HG03108 (cell line): ENCODE measurements around the gene NACA2.
"Not testable (repeated sequence)": the region's sequence is repeated elsewhere in the genome, so short reads cannot be mapped to it uniquely, and the experiment has no call there.

ENCODE experiments used
- ATAC-seq: cut with Tn5 transposase; IDR thresholded peaks from one replicate; pipeline ENCODE4 v1.9.1; 2021; ENCODE audit warnings: moderate library complexity; ENCODE audit not compliant: unreplicated experiment

Gene NACA2

GRCh38 chr17:61591018-61591417 is at the start of gene NACA2:
NACA2 (minus strand) TSS chr17:61591219; CDS start chr17:61591180, 39 bp downstream.
- no peak for ATAC-seq

- ATAC-seq, result no peak
These were observed 48.8 kb upstream of the NACA2 start for GRCh38 chr17:61639818-61640217.

GRCh38 chr17:61638087-61638486 is 47.1 kb upstream of the NACA2 start:
- no peak for ATAC-seq

- ATAC-seq, result no peak
These were observed 45.0 kb upstream of the NACA2 start for GRCh38 chr17:61635913-61636432.

- ATAC-seq, result no peak
These were observed 44.0 kb upstream of the NACA2 start for GRCh38 chr17:61634942-61635538.

GRCh38 chr17:61634011-61634539 is 43.1 kb upstream of the NACA2 start:
- no peak for ATAC-seq

GRCh38 chr17:61632826-61633225 is 41.8 kb upstream of the NACA2 start:
- ATAC-seq, result no peak

GRCh38 chr17:61631800-61632199 is 40.8 kb upstream of the NACA2 start:
- ATAC-seq, result no peak

GRCh38 chr17:61628158-61628557 is 37.1 kb upstream of the NACA2 start:
- ATAC-seq, result not testable (repeated sequence)

- ATAC-seq, result no peak
These were observed 36.6 kb upstream of the NACA2 start for GRCh38 chr17:61627658-61628057.

GRCh38 chr17:61627125-61627524 is 36.1 kb upstream of the NACA2 start:
- no peak for ATAC-seq

- no peak for ATAC-seq
These were observed 34.5 kb upstream of the NACA2 start for GRCh38 chr17:61625564-61625963.

- ATAC-seq, result no peak
These were observed 33.9 kb upstream of the NACA2 start for GRCh38 chr17:61624951-61625350.

- ATAC-seq, result no peak
These were observed 30.3 kb upstream of the NACA2 start for GRCh38 chr17:61621317-61621716.

GRCh38 chr17:61619953-61620352 is 28.9 kb upstream of the NACA2 start:
- no peak for ATAC-seq

GRCh38 chr17:61619493-61619892 is 28.5 kb upstream of the NACA2 start:
- ATAC-seq, result no peak

GRCh38 chr17:61618950-61619349 is 27.9 kb upstream of the NACA2 start:
- no peak for ATAC-seq

GRCh38 chr17:61617330-61617729 is 26.3 kb upstream of the NACA2 start:
- no peak for ATAC-seq

GRCh38 chr17:61616783-61617182 is 25.8 kb upstream of the NACA2 start:
- no peak for ATAC-seq

GRCh38 chr17:61614219-61614618 is 23.2 kb upstream of the NACA2 start:
- no peak for ATAC-seq

- no peak for ATAC-seq
These were observed 20.3 kb upstream of the NACA2 start for GRCh38 chr17:61611323-61611722.

- ATAC-seq, result no peak
These were observed 14.7 kb upstream of the NACA2 start for GRCh38 chr17:61605692-61606091.

- no peak for ATAC-seq
These were observed 10.3 kb upstream of the NACA2 start for GRCh38 chr17:61601297-61601696.
